H9 (cell line): ENCODE measurements around the gene METTL8. TPM values are rescaled to one million over a fixed set of nuclear protein-coding genes. Genes with fewer than 3 reads are reported as not detected.
"Not testable (repeated sequence)": the region's sequence is repeated elsewhere in the genome, so short reads cannot be mapped to it uniquely, and the experiment has no call there.

Source experiments
- DNase-seq: peaks from one replicate; pipeline ENCODE4 v3.0.0-alpha.2; 2017
- H2AFZ ChIP-seq: one replicate; pipeline ENCODE4 v1.6.1; 2013; ENCODE audit warnings: mild to moderate bottlenecking, low read length, control low read depth, moderate library complexity
- H2AK5ac ChIP-seq: 2 replicates; pipeline ENCODE4 v1.6.1; 2013; ENCODE audit warnings: low read length, control low read depth, mixed read lengths; ENCODE audit not compliant: insufficient read length
- H2BK120ac ChIP-seq: one replicate; pipeline ENCODE4 v1.6.1; 2013; ENCODE audit warnings: low read depth, mild to moderate bottlenecking, low read length, control low read depth, inconsistent platforms; ENCODE audit not compliant: poor library complexity, severe bottlenecking
- H2BK12ac ChIP-seq: 2 replicates; pipeline ENCODE4 v1.6.1; 2013; ENCODE audit warnings: low read length, control low read depth, mixed read lengths, low read depth; ENCODE audit not compliant: insufficient read length
- H2BK15ac ChIP-seq: 2 replicates; pipeline ENCODE4 v1.6.1; 2013; ENCODE audit warnings: low read depth, low read length, control low read depth
- H2BK20ac ChIP-seq: one replicate; pipeline ENCODE4 v1.6.1; 2013; ENCODE audit warnings: low read depth, mild to moderate bottlenecking, low read length, control low read depth, inconsistent platforms; ENCODE audit not compliant: poor library complexity, severe bottlenecking
- H2BK5ac ChIP-seq: 2 replicates; pipeline ENCODE4 v1.6.1; 2013; ENCODE audit warnings: low read length, control low read depth, mixed read lengths; ENCODE audit not compliant: insufficient read length
- H3K14ac ChIP-seq: 2 replicates; pipeline ENCODE4 v1.6.1; 2013; ENCODE audit warnings: low read length, control low read depth; ENCODE audit not compliant: insufficient read depth
- H3K18ac ChIP-seq: 2 replicates; pipeline ENCODE4 v1.6.1; 2013; ENCODE audit warnings: low read depth, mild to moderate bottlenecking, mixed read lengths, low read length, control low read depth; ENCODE audit not compliant: insufficient read length
- H3K23ac ChIP-seq: 2 replicates; pipeline ENCODE4 v1.6.1; 2013; ENCODE audit warnings: low read length, control low read depth, mixed read lengths, low read depth; ENCODE audit not compliant: insufficient read length
- H3K23me2 ChIP-seq: 2 replicates; pipeline ENCODE4 v1.6.1; 2013; ENCODE audit warnings: low read depth, mild to moderate bottlenecking, mixed read lengths, low read length, control low read depth; ENCODE audit not compliant: insufficient read length, poor library complexity, severe bottlenecking
- H3K27ac ChIP-seq: 2 replicates; pipeline ENCODE4 v1.5.1; 2013; ENCODE audit warnings: low read length, control low read depth, mixed read lengths, low read depth; ENCODE audit not compliant: insufficient read length
- H3K27me3 ChIP-seq: 2 replicates; pipeline ENCODE4 v1.6.1; 2013; ENCODE audit warnings: low read length, control low read depth, inconsistent platforms; ENCODE audit not compliant: insufficient read depth
- H3K4ac ChIP-seq: 2 replicates; pipeline ENCODE4 v1.6.1; 2013; ENCODE audit warnings: low read depth, mild to moderate bottlenecking, control low read depth, inconsistent platforms, low read length, moderate library complexity
- H3K4me1 ChIP-seq: 2 replicates; pipeline ENCODE4 v1.6.1; 2013; ENCODE audit warnings: low read length, control low read depth, inconsistent platforms; ENCODE audit not compliant: insufficient read depth
- H3K4me2 ChIP-seq: 2 replicates; pipeline ENCODE4 v1.6.1; 2013; ENCODE audit warnings: low read length, control low read depth, mixed read lengths; ENCODE audit not compliant: insufficient read length, insufficient read depth
- H3K56ac ChIP-seq: 2 replicates; pipeline ENCODE4 v1.6.1; 2013; ENCODE audit warnings: low read depth, mild to moderate bottlenecking, mixed read lengths, low read length, control low read depth; ENCODE audit not compliant: insufficient read length
- H3K79me1 ChIP-seq: 2 replicates; pipeline ENCODE4 v1.6.1; 2013; ENCODE audit warnings: low read depth, mild to moderate bottlenecking, moderate library complexity, low read length, control low read depth, inconsistent platforms; ENCODE audit not compliant: insufficient read depth, poor library complexity, severe bottlenecking
- H3K79me2 ChIP-seq: 2 replicates; pipeline ENCODE4 v1.6.1; 2013; ENCODE audit warnings: low read length, control low read depth, inconsistent platforms; ENCODE audit not compliant: insufficient read depth
- H3K9ac ChIP-seq: 2 replicates; pipeline ENCODE4 v1.6.1; 2013; ENCODE audit warnings: low read length, control low read depth, mixed read lengths; ENCODE audit not compliant: insufficient read length; ENCODE audit errors: extremely low read depth
- H3K9me3 ChIP-seq: one replicate; pipeline ENCODE4 v1.6.1; 2013; ENCODE audit warnings: low read depth, low read length, inconsistent platforms; ENCODE audit not compliant: control insufficient read depth
- H3T11ph ChIP-seq: one replicate; pipeline ENCODE4 v1.6.1; 2013; ENCODE audit warnings: mild to moderate bottlenecking, low read length, control low read depth, inconsistent platforms
- H4K20me1 ChIP-seq: one replicate; pipeline ENCODE4 v1.6.1; 2013; ENCODE audit not compliant: control insufficient read depth, insufficient read length, insufficient read depth
- H4K5ac ChIP-seq: 2 replicates; pipeline ENCODE4 v1.6.1; 2013; ENCODE audit warnings: low read depth, mild to moderate bottlenecking, mixed read lengths, low read length, control low read depth; ENCODE audit not compliant: insufficient read length
- H4K8ac ChIP-seq: replicated peaks from 2 replicates; pipeline ENCODE4 v1.6.1; 2013; ENCODE audit warnings: low read length, control low read depth, mixed read lengths, low read depth; ENCODE audit not compliant: insufficient read length
- H4K91ac ChIP-seq: 2 replicates; pipeline ENCODE4 v1.6.1; 2013; ENCODE audit warnings: low read depth, mild to moderate bottlenecking, moderate library complexity, mixed read lengths, low read length, control low read depth; ENCODE audit not compliant: insufficient read length
- H3K27ac Mint-ChIP-seq, 3 experiments: 2 replicates in 2 of 3; 3 replicates in 1 of 3; pipeline ENCODE4 v1.8.0; 2020 to 2021; ENCODE audit warnings: mixed read lengths in 3 of 3, mild to moderate bottlenecking in 1 of 3, moderate library complexity in 1 of 3
- H3K27me3 Mint-ChIP-seq: 2 replicates; pipeline ENCODE4 v1.8.0; 2021; ENCODE audit warnings: low read depth, mild to moderate bottlenecking, moderate library complexity, mixed read lengths
- H3K36me3 Mint-ChIP-seq, 3 experiments: 2 replicates in 2 of 3; 3 replicates in 1 of 3; pipeline ENCODE4 v1.8.0; 2020 to 2021; ENCODE audit warnings: low read depth in 3 of 3, mixed read lengths in 3 of 3; ENCODE audit not compliant: insufficient read depth in 1 of 3
- H3K4me1 Mint-ChIP-seq, 2 experiments: 2 replicates each; pipeline ENCODE4 v1.8.0; 2020; ENCODE audit warnings: mixed read lengths in 2 of 2
- H3K4me3 Mint-ChIP-seq, 2 experiments: 2 replicates in 1 of 2; 3 replicates in 1 of 2; pipeline ENCODE4 v1.8.0; 2020 to 2021; ENCODE audit warnings: mild to moderate bottlenecking in 2 of 2, mixed read lengths in 2 of 2, moderate library complexity in 1 of 2
- H3K9me3 Mint-ChIP-seq, 2 experiments: 2 replicates in 1 of 2; 3 replicates in 1 of 2; pipeline ENCODE4 v1.8.0; 2020; ENCODE audit warnings: mild to moderate bottlenecking in 2 of 2, mixed read lengths in 2 of 2, moderate library complexity in 1 of 2
- total RNA-seq: library from RNA; stranded (reverse); gene quantifications from 2 replicates; pipeline ENCODE4 v1.2.1, GENCODE V29; 2021

Gene METTL8
- total RNA-seq, 1 experiment from 2014 or later = 40.9 TPM

GRCh38 chr2:171377852-171378251, 55.9 kb downstream of the METTL8 start:
- not testable (repeated sequence) for H3K27ac ChIP-seq, H4K5ac ChIP-seq, H3T11ph ChIP-seq, H3K4me1 Mint-ChIP-seq, H2BK12ac ChIP-seq, H4K20me1 ChIP-seq, H3K14ac ChIP-seq, H3K4me3 Mint-ChIP-seq, H3K27me3 ChIP-seq, H3K4me1 ChIP-seq, H3K79me1 ChIP-seq, H3K27ac Mint-ChIP-seq, H3K4me2 ChIP-seq, DNase-seq, H3K9ac ChIP-seq, H3K9me3 ChIP-seq, H3K23ac ChIP-seq, H4K8ac ChIP-seq, H3K27me3 Mint-ChIP-seq, H2AFZ ChIP-seq, H2BK5ac ChIP-seq, H2BK120ac ChIP-seq, H4K91ac ChIP-seq, H3K18ac ChIP-seq, H3K79me2 ChIP-seq, H3K56ac ChIP-seq, H2BK15ac ChIP-seq, H3K4ac ChIP-seq, H2BK20ac ChIP-seq, H2AK5ac ChIP-seq, H3K23me2 ChIP-seq
- Mint-ChIP-seq H3K36me3 (peaks cover 63 to 80% (median 76%) of the 10 kb centered on the region in 3 experiments), H3K9me3 (peaks cover 35 to 67% of the 10 kb centered on the region in 2 experiments)
